GM18526 (cell line): Measurements from ENCODE around the gene CFHR2.
"Not testable (repeated sequence)": the region's sequence is repeated elsewhere in the genome, so short reads cannot be mapped to it uniquely, and the experiment has no call there.

Experiments used
- POLR2A ChIP-seq: IDR thresholded peaks from 3 replicates; pipeline ENCODE4 v1.6.1; 2011; ENCODE audit not compliant: insufficient read length; ENCODE audit errors: extremely low read depth

CFHR2 gene

DNA sequence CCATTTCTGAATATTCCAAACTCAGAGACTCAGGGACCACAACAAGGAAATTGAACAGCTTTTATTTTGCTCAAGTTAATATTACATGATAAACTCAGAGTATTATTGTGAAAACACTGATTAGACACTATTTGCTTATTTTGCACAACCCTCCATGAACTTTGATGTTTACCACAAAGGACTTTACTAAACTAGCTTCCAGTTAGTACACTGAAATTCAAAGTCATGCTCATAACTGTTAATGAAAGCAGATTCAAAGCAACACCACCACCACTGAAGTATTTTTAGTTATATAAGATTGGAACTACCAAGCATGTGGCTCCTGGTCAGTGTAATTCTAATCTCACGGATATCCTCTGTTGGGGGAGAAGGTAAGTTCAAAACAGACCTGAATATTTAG is at the start of gene CFHR2:
Gene CFHR2, plus strand, starts transcription at position 171 of the 400 bp plus-strand sequence. Its CDS starts 143 bp downstream, at position 314.
- not testable (repeated sequence) for TF ChIP-seq POLR2A

DNA sequence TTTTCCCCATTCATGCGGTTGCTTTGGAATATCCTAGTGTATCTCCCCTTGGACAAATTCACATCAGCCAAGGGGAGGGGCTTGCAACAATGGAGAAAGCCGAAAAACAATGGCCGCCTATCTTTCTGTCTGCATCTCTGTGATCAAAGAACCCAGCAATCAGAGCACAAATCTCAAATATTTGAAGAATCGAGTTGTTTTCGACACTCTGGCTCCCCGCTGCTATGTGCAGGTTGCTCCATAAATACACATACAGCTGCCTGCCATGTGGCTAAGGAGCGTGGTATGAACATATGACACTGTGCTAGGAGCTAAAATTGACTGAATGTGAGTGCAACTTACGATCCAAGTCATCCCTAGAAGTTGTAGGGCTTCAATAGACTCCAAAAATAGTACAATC is 47.2 kb upstream of the CFHR2 start:
- no peak for TF ChIP-seq POLR2A

DNA sequence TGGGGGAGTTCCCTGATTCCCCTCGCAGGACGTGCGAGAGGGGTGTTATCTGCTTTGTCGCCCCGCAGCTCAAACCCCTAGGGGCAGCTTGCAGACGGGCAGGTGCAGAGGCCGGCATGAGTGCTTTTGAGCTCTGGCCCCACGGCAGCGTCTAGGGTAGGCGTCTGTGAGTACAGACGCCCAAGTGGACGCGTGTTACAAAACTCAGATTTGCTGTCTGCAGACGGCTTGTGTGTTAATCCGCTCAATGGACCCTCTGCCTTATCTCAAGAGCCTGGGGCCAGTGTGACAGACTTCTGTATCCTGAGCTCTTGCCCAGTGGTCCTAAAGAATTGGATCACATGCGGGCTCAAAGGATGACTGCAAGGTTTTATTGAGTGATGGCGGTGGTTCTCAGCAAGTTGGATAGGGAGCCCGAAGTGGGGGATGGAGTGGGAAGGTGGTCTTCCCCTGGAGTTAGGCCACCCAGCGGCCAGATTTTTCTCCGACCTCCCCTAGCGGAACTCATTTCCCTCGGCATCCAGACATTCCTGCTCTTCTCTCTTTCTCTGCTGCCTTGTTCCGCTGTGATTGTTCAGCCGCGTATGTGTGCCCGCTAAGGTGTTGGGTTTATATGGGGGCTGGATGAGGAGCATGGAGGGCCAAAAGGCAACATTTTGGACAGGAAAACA is 46.2 kb upstream of the CFHR2 start:
- TF ChIP-seq POLR2A: no peak

DNA sequence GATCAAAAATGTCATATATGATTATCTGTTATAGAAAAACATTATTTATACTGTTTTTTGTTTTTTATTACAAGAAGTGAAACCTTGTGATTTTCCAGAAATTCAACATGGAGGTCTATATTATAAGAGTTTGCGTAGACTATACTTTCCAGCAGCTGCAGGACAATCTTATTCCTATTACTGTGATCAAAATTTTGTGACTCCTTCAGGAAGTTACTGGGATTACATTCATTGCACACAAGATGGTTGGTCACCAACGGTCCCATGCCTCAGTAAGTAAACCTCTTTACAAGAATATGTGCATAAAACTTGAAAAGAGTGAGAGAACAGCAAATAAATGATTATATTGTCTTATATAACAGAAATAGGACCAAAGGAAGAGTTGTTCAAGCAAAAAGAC is 41.2 kb upstream of the CFHR2 start:
- TF ChIP-seq POLR2A: no peak

DNA sequence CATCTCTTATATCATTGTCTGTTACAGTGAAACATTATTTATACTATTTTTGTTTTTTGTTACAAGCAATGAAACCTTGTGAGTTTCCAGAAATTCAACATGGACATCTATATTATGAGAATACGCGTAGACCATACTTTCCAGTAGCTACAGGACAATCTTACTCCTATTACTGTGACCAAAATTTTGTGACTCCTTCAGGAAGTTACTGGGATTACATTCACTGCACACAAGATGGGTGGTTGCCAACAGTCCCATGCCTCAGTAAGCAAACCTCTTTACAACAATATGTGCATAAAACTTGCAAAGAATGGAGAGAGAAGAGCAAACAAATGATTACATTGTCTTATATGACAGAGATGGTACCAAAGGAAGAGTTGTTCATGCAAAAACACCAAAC is 33.3 kb upstream of the CFHR2 start:
- no peak for TF ChIP-seq POLR2A

DNA sequence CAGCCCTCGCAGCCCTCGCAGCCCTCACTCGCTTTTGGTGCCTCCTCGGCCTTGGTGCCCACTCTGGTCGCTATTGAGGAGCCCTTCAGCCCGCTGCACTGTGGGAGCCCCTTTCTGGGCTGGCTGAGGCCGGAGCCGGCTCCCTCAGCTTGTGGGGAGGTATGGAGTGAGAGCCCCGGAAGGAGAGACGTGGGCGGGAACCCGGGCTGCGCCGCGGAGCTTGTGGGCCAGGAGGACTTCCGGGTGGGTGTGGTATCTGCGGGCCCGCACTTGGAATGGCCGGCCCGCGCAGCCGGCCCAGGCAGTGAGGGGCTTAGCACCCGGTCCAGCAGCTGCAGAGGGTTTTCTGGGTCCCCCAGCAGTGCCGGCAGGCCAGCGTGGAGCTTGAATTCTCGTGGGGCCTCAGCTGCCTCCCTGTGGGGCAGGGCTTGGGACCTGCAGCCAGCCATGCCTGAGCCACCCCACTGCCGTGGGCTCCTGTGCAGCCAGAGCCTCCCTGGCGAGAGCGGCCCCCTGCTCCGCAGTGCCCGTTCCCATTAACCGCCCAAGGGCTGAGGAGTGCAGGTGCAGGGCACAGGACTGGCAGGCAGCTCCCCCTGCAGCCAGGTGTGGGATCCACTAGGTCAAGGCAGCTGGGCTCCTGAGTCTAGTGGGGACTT is 9.9 kb upstream of the CFHR2 start:
- TF ChIP-seq POLR2A: no peak

DNA sequence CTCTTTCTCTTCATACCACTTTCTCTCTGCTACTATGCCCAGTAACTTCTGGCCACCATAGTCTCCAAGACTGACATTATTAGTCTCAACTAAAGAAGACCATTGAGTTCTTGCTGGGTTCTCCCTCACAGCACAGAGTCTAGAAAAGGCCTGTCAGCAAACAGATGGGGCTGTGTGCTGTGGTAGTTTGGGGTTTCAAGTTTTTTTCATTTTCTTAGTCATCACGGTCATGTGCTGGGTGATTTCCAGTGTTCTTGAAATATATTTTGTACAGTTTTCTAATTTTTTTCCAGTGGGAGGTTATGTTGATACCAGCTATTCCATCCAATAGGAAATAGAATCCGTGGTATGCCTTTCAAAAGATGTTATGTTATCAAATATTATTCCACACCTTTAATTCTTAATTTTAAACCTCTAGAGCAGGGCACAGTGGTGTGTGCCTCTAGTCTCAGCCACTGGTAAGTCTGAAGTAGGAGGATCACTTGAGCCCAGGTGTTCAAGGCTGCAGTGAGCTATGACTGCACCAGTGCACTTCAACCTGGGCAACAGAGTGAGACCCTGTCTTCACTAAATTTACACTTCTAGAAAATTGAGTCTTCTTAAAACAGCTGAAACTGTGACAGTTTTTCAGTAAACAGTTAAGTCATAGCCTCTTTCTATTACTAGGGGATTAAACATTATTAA is 8.3 kb downstream of the CFHR2 start:
- no peak for TF ChIP-seq POLR2A

DNA sequence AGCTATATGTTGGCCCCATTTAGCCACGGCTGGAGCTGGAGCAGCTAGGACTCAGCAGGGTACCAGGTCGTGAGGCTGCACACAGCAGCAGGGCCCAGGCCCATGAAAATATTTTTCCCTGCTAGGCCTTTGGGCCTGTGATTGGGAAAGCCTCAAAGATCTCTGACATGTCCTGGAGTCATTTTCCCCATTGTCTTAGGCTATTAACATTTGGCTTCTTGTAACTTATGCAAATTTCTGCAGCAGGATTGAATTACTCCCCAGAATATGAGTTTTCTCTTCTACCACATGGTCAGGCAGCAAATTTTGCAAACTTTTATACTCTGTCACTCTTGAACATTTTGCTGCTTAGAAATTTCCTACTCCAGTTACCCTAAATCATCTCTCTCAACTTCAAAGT is 11.2 kb downstream of the CFHR2 start:
- no peak for TF ChIP-seq POLR2A

DNA sequence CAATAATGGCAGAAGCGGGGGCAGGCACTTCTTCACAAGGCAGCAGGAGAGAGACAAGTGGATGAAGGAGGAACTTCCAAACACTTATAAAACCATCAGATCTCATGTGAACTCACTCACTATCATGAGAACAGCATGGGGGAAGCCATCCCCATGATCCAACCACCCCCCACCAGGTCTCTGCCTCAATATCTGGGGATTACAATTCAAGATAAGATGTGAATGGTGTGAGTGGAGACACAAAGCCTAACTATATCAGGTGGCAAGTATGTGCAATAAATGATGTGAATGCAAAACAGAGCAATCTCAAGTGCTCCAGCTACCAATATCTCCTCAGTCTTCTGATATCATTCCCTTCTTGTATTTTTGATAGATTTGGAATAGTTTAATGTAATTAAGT is 12.4 kb downstream of the CFHR2 start:
- no peak for TF ChIP-seq POLR2A

DNA sequence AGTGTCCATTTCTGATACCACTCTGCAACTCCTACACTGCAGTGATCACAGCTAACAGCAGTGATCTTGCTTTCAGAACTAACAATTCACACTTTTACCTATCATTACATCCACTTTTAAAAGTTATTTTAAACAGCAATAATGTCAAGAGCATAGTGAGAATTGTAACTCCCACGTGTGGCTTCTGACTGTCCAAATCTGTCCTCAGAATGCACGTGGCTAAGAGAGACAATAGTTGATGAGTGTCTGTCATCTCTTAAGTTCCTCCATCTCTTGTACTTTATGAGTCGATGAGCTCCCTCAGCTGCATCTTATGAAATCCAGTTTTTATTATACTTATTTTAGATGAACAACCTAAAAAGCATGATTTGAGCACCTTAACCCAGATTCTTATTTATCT is 17.3 kb downstream of the CFHR2 start:
- TF ChIP-seq POLR2A: no peak

DNA sequence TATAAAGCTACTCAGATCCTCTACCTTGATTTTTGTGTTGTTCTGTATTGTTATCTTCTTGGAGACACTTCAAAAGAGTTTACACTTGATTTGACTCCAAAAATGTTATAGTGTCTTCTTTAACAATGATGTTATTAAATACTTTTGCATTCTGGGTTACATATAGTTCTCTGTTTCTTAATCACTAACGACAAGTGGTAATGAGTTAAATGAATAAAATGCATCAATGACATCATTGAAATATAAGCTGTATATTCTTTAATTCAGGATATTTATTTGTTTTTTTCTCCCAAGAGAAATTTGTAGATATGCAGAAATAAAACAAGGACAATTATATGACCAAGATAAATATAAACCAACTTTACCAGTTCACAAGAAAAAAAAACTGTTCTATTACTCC is 26.6 kb downstream of the CFHR2 start:
- no peak for TF ChIP-seq POLR2A

DNA sequence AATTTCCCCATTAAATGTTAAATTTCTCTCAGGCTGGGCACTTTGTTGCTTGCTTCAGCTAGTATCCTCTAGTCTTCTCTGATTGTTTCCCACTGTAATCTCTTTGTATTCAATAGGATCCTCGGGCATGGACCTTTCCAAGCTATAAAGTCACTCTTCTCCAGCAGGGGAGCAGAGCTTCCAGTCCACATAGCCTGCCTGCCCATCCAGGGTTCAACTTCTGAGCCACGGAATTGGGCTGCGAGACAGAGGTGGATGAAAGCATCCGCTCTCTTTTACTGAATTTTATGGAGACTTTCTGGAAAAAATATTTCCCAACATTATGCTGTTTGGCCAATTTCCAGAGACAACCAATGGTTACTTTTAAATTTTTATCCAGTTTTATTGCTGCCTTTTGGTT is 32.7 kb downstream of the CFHR2 start:
- TF ChIP-seq POLR2A: no peak

DNA sequence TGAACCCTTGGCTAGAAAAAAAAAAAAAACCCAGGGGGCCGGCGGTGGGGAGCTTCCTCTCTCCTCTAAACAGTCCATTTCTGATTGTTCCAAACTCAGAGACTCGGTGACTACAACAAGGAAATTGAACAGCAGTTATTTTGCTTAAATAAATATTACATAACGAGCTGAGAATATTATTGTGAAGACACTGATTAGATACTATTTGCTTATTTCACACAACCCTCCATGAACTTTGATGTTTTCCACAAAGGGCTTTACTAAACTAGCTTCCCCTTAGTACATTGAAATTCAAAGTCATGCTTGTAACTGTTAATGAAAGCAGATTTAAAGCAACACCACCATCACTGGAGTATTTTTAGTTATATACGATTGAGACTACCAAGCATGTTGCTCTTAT is 33.7 kb downstream of the CFHR2 start, which contains the start of gene CFHR5:
Gene CFHR5, plus strand, starts transcription at position 279 of the 400 bp plus-strand sequence. Its CDS starts 109 bp downstream, at position 388.
- no peak for TF ChIP-seq POLR2A

DNA sequence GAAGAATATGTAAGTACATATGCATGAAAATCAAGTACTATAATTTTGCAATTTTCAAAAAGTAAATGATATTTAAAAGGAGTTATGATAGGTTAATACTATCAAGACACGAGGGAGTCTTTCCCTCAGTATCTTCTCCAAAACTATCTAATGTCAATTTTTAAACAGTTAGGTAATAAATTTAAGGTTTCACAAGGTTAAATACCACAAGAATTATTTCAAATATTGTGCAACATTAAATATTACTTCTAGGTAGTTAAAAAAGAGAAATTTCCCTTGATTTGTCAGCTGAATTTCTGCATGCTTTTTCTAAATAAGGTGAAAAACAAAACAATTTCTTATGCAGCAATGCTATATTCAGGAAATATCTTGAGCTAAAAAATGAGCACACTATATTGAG is 37.3 kb downstream of the CFHR2 start:
- no peak for TF ChIP-seq POLR2A

DNA sequence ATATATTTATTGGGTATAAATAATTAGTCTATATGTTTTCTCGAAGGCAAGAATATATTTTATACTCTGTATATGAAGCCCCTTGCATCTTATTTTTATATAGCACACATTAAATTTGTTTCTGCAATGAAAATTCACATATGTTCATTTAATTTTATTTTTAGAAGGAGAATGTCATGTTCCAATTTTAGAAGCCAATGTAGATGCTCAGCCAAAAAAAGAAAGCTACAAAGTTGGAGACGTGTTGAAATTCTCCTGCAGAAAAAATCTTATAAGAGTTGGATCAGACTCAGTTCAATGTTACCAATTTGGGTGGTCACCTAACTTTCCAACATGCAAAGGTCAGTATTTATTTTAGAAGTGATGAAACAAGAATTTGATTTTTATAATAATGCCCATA is 50.4 kb downstream of the CFHR2 start:
- TF ChIP-seq POLR2A: no peak

DNA sequence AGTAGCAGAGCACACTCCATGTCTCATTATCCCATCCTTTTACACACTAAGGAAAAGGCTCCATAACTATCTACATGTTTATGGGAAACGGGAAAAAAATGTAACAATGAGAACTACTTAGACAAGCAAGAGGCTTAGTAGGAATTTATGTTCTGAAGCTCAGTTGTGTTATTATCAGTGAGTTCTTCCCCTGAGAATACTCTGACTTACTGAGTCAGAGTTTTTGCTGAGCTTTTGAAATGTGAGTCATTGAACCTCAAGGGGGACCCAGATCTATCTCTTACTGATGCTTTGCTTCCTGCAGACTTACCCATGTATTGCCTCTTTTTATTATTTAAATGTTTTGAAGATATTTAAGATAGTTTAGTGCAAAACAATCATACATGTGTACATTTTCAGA is 53.9 kb downstream of the CFHR2 start:
- TF ChIP-seq POLR2A: no peak

DNA sequence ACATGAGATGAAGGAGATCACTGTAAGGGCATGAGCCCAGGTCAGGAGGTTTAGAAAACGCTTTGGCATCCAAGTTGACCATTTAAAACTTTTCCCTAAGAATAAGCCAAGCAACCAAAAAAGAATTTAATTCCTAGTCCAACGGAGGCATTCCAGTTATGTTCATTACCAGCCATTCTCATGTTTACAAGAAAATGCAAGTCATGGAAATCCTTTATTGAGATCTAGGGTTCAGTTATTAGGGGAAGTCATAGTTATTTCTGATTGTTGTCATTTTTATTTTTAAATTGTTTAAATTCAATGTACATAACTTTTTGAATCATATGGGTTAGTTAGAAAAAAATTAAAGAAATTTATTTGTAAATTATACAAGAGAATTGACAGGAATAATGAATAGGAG is 58.3 kb downstream of the CFHR2 start:
- no peak for TF ChIP-seq POLR2A

DNA sequence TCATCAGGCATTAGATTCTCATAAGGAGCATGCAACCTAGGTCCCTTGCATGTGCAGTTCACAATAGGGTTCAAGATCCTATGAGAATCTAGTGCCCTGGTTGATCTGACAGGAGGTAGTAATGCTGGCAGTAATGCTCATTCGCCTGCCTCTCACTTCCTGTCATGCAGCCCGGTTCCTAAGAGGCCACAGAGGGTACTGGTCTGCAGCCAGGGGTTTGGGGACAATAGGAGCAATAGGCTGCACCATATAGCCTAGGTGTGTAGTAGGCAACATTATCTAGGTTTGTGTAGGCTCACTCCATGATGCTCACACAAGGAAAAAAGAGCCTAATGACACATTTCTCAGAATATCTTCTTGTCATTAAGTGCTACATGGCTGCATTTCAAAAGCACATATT is 59.6 kb downstream of the CFHR2 start:
- TF ChIP-seq POLR2A: no peak
